Measurements from ENCODE around the gene SCNM1.
"Not testable (repeated sequence)": the region's sequence is repeated elsewhere in the genome, so short reads cannot be mapped to it uniquely, and the experiment has no call there.

SCNM1 gene

DNA sequence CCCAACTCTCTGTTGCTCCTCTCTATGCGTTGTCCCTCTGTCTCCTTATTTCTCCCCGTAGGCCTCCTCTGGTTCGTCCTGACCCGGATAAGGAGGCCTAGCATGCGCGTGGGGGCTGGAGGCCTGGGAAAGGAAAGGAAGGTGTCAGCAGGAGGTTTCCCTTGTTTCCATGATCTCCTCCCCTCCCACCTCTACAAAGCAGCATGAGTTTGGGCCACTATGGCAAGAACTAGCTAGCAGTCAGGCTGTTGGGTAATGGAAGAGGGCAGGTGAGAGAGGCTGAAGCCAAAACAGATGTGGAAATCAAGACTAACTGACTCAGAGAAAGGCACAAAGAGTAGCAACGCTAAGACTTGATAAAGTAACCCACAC, 18.8 kb upstream of the SCNM1 start:
- DNase-seq = no peak

DNA sequence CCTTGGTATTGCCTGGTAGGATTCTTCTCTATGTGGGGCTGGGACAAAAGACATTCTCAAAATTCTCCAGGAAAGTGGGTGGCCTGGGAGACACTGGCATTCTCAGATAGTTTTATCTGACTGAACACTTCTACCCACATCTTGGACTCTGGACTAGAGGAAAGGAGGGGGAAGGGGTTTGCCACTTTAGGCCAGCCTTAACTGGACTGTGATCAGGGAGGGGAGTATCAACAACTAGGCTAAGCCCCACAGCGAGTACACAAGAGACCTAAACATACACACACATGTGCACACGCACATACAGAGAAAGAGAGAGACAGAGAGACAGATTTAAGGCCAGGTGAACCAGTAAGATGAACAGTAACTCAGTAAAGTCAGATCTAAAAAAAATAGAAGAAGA, 18.3 kb upstream of the SCNM1 start:
- no peak for DNase-seq

DNA sequence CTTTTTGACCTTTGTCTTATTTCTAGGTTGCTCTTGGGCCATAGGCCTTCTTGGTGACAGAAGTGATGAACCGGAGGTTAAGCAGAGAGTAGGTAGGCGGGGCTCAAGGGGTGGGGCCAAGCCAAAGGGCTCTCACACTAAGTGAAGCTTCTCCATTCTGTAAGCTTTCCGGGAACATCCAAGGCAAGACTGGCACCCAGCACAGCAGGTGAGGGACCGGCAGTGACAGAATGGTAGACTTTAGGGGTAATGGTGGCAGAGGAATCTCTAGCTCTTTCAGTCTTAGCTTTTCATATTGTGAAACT, 9.5 kb upstream of the SCNM1 start, which contains the start of gene TNFAIP8L2:
TSS of gene TNFAIP8L2 (plus strand) at position 135 of the 305 bp plus-strand sequence. CDS start 2,049 bp downstream, outside the sequence.
- DNase-seq = no peak

DNA sequence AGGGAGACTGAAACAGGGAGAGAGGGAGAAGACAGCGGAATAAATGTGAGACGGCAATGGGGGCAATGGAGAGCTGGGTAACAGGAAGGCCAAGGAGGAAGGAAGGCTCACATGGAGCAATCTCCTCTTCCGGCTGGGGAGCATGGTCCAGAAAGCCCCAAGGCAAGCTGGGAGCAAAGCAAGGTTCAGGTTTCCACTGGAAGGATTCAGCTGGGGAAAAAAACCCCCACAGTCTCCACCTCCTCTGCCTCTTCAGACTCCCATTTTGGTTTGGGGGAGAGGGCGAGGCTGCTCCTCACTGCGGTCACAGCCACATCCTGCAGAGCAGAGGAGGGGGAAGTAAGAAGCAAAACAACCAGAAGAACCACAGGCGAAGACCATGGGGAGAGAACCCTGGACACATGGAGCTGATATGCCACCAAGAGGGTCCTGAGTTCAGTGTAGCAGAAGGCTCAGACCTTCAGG, 8.8 kb upstream of the SCNM1 start:
- DNase-seq = no peak

DNA sequence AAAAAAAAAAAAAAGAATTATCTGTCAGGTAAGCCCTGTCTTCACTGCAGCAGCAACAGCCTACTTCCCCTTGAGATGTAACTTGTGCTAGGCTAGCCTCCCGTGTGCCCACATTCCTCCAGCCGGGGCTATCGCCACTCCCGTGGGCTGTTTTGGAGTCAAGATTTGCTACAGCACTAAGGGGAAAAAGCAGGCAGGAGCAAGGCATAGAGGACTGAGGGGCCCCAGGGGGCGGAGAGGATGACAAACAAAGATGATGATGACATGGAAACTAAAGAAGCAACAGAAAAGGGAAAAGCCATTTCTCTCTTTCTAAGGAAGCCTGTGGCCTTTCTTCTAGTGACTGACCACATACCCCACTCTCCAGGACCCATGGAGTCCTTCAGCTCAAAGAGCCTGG, 7.6 kb upstream of the SCNM1 start:
- DNase-seq = no peak

DNA sequence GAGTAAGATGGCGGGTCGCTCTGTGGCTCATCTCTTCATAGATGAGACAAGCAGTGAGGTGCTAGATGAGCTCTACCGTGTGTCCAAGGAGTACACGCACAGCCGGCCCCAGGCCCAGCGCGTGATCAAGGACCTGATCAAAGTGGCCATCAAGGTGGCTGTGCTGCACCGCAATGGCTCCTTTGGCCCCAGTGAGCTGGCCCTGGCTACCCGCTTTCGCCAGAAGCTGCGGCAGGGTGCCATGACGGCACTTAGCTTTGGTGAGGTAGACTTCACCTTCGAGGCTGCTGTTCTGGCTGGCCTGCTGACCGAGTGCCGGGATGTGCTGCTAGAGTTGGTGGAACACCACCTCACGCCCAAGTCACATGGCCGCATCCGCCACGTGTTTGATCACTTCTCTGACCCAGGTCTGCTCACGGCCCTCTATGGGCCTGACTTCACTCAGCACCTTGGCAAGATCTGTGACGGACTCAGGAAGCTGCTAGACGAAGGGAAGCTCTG, 7.1 kb upstream of the SCNM1 start:
- DNase-seq = no peak

DNA sequence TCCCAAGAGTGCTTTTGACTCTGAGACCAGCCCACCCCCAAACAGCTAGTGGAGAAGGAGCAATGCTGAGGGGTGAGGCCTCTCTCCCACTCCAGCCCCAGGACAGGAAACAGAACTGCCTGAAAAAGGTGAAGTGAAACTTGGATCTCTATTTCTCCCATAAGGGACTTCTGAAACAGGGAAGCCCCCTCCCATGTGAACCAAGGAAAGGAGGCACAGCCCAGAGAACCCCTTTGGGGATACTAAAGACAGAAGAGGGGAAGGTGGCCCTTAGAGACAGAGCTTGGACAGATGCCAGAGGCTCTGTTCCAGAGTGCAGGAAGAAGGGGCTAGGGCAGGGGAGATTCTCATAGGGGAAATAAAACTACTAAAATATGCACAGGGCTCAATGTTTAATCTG, 6.6 kb upstream of the SCNM1 start:
- no peak for DNase-seq

DNA sequence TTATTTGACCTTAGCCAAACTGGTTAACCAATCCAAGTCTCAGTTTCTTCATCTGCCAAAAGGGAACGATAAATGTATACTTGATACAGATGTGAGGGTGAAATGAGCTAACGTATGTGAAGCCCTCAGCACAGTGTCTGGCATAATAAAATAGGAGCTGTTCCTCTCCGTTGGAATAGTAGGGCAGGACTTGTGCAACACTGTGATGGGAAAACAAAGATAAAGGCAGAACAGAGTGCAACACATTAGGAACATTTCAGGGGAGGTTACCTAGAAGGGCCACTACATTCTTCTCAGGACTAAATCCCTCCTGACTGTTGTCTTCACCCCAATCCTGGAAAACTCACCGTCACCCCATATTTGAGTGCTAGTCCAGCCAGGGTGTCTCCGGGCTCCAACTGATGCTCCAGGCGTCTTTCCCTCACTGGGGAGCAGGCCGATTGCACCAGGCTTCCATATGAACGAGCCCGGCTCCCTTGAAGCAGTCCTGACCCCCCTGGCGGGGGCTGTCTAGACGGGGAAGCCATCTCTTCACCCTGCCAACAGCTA, 1.1 kb upstream of the SCNM1 start:
- no peak for DNase-seq

DNA sequence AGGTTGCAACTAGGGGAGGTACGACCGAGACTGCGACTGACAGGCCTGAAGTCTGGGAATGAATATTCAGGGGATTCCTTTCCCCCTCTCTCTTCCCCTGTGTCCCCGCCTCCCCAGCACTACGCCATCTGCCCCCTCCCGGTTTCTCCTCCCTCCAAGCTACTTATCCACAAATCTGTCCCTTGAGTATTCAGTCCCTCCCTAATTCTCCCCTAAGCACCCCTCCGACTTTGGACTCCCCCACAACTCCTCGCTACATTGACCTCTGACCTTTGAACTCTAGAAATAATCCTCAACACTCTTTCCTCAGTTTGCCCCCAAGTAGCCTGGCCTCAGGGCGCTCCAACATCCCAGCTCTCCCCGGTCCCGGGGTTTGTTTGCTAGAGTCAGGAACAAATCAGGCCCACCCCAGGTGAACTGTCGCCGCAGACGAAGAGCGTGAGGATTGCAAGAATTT, 635 bp upstream of the SCNM1 start:
- DNase-seq = no peak

DNA sequence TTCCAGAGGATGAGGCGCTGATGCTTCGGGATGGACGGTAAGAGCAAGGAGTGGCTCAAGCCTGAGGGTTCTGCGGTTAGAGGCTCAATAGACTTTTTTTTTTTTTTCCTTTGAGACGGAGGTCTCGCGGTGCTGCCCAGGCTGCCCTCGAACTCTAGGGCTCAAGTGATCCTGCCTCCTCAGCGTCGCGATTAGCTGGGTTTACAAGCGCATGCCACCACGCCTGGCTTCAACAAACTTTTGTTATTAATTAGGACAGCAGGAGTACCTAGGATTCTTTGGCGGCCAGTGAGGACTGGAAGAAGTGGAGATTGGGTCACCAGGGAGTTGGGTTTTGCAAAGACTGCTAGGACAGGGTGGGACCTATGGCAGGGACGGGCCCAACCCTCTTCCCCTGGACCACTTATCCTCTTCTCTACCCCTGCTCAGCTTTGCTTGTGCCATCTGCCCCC, 587 bp downstream of the SCNM1 start:
- DNase-seq = no peak

DNA sequence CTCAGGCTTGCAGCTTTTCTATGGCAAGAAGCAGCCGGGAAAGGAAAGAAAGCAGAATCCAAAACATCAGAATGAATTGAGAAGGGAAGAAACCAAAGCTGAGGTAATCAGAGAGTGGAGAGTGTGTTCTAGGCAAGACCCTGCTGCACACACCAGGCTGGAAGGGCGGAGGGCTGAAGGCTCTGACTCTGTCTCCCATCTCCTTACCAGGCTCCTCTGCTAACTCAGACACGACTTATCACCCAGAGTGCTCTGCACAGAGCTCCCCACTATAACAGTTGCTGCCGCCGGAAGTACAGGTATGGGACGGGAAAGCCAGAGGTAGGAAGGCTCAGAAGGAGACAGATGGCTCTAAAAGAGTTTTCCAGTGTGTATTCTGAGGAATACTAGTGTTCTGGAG, 1.2 kb downstream of the SCNM1 start:
- DNase-seq = no peak

DNA sequence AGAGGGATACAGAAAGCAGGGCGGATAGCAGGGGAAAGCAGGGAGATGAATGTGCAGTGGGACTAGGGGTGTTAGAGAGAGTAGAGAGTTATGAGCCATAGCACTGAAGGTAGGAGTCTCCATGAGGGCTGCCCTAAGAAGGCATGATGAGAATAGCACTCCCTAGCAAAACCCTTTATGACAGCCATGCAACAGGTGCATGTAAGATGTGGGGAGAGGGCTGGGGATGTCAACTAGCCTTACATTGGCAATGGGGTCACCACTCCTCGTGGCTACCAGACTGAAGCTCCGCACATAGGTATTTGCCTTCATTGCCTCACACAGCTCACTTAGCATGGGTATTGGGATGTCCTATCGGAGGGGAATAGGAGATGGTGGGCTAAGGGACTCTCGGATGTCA, 5.2 kb downstream of the SCNM1 start:
- no peak for DNase-seq

DNA sequence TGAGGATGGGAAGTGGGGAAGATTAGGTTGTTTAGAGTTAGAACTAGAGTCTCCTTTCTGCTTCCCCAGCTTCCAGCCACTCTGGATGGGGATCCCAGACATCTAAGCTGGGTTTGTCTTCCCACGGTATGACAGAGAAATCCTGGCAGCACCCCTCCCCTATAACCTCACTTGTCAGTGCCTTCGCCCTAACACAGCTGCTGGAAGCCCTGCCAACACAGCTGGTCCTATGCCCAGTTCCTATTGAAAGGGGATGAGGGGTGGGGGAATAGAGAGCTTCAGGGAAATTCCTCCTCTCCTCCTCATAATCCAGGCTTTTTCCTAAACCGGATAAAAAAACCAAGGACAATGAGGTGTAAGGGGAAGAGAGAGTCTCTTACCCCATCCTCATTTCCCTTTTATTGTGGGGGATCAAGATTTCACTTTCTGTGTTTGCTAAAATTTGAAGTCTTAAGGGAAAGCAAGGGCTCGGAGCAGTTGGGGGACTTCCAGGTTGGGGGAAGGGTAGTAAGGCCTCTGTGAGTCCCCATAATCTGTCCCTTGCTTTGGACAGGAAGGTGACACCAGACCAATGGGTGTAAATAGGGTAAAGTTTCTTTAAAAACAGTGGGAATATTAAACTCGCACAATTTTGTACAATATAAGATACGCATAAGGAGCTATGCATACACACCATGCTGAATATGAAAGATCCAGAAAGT, 9.2 kb downstream of the SCNM1 start:
- DNase-seq = peak in 1 of 2 experiments; percentile 10

DNA sequence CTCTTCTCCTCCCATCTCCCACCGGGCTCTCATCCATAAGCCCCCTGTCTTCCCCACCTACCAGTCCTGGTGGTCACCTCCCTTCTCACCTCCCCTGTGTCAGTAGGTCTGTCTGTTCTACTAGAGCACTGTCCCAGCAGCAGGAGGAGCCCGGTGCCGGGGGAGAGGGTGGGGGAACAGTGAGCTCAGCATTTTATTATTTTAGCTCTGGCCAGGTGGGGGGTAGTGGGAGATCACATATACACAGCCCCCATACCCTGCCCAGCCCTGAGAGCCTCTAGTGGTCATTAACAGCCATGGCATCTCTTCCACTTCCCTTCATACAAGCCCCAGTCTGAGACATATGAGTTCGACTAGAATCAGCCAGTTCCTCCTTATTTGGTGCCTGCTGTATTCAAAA, 9.9 kb downstream of the SCNM1 start, which contains the start of gene TMOD4:
TSS of gene TMOD4 (minus strand) at position 119 of the 400 bp plus-strand sequence. CDS start 1,106 bp downstream, outside the sequence.
- DNase-seq = no peak

DNA sequence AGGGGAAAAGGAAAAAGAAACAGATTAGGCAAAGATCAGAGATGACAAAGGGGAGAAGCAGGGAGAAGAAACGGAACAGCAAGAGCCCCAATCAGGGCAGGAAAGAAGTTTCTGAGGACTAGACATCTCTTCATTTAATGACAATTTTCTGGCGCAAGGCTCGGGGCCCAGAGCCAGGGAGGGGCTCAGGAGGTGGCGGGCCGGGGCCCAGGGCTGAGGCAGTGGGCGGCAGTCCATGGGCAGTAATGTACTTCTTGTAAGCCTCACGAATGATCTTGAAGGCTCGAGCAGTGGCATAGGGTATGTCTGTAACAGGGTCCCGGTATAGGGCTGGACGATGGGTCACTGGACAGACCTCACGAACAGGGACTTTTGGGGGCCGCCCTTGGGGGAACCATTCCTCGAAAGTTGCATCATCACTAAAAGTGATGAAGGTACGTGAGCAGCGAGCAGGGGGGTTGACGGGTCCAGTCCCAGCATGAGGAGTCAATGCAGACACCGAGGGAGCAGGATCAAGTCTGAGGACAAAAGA, 10.6 kb downstream of the SCNM1 start:
- no peak for DNase-seq

DNA sequence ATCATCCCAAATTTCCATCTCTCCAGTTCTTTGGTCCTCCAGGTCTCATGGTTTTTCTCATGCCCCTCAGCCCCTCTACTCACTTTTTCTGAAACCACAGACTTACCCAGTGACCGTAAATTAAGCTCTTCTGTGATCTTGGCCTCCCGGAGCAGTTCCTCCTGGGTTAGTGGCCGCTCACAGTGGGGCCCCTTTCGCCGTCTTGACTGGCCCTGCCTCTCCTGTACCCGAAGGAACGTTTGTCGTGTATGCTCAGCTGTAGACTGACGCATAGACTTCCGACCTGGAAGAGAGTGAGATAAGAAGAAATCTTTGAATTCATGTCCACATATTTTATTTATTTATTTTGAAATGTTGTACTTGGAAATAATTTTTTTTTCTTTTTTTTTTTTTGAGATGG, 18.3 kb downstream of the SCNM1 start:
- DNase-seq = no peak

DNA sequence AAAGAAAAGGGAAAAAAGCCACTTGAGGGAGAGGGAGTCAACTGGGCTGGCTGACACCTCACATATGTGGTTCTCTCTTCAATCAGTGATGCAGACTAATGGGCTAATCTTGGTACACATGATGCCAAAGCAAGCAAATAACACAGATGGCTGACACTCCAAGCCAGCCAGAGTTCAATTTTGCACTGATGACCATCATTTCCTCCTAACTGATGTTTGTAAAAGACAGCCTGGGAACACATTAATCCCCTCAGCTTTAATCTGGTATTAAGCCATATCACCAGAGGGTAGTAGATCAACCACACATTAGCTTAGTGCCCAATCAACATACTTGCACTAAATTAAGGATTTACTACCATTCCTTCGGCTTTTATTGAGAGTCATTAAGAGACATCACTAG, 21.3 kb downstream of the SCNM1 start:
- peak in 1 of 2 experiments; percentile 29 for DNase-seq

DNA sequence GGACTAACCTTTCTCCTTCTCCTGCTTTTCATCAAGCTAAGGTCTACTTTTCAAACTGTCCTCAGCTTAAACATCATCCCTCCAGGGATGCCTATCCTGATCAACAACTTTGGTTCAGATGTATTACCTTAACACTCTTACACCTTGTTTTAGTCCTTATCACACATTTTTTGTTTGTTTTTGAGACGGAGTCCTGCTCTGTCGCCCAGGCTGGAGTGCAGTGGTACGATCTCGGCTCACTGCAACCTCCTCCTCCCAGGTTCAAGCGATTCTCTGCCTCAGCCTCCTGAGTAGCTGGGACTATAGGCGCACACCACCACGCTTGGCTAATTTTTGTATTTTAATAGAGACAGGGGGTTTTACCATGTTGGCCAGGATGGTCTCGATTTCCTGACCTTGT, 22.7 kb downstream of the SCNM1 start:
- not testable (repeated sequence) for DNase-seq

DNA sequence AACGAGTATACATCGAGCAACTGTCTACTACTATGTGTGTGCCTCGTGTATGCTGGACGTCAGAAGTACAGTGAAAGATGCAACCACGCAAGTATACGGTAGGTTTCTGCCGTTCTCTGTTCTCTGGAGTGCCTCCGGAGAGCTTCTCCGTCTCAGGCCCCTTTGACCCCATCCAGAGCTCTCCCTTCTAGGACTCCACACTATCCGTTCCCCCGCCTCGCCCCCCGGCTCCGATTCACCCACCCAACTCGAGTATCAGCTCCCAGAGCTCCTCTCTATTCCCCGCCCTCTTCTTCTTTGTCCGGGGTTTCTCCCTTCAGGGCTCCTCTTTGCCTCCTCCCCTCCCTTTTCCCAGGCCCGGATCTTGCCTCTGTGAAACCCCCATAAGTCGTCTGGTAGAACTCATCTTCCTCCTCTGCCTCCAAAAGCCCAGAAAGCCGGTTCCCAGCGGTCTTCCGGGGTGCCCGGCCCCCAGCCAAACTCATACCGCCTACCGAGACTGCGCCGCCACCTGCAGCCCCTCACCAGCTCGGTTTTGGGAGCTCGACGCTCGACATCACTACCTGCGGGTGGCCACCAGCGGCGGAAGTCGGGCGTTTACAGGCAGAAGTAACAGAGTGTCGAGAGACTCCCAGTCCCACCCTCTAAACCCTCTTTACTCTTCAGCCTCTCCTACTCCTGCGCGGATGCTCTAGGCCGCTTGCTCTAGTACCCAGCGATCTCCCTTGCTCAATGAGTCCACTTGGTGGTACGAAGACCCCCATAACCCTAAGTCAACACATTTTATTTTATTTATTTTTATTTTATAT, 23.9 kb downstream of the SCNM1 start, which contains the start of gene VPS72:
TSS of gene VPS72 (minus strand) at position 561 of the 809 bp plus-strand sequence. CDS start at position 485, 76 bp downstream.
- DNase-seq = peak; percentile 67 to 87

DNA sequence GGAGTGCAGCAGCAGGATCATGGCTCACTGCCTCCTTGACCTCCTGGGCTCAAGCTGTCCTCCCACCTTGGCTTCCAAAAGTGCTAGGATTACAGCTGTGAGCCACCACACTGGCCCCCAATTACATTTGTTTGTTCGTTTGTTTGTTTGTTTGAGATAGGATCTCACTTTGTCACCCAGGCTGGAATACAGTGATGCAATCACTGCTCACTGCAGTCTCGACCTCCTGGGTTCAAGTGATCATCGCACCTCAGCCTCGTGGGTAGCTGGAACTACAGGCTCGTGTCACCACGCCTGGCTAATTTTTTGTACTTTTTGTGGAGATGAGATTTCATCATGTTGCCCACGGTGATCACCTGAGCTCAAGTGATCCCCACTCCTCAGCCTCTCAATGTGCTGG, 26.1 kb downstream of the SCNM1 start:
- no peak for DNase-seq

DNA sequence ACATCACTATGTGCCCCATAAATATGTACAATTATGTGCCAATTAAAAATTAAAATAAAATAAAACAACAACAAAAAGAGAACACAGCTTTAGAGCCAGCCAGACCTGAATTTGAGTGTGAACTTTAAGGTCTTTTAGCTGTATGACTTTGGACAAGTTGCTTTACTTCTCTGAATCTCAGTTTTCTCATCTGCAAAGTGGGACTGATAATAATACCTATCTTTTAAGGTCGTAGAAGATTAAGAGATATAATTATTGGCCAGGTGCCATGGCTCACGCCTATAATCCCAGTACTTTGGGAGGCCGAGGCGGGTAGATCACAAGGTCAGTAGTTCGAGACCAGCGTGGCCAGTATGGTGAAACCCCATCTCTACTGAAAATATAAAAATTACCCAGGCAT, 27.4 kb downstream of the SCNM1 start:
- DNase-seq = no peak

DNA sequence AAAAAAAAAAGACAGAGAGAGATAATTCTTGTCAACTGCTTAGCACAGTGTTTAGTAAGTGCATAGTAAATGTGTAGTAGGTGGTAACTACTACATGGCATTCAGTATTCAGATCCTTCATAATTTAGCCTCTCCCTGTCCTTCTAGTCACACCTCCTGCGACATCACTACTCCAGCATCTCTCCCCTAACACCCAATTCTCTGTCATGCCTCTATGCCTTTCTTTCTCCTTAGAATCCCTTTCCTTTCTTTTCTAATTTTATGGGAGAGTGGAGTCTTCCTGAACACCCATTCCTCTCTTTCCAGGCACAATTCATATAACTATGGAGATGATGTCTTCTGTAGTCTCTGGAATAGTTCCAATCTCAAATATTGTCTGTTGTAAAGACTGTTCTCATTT, 27.9 kb downstream of the SCNM1 start:
- no peak for DNase-seq

DNA sequence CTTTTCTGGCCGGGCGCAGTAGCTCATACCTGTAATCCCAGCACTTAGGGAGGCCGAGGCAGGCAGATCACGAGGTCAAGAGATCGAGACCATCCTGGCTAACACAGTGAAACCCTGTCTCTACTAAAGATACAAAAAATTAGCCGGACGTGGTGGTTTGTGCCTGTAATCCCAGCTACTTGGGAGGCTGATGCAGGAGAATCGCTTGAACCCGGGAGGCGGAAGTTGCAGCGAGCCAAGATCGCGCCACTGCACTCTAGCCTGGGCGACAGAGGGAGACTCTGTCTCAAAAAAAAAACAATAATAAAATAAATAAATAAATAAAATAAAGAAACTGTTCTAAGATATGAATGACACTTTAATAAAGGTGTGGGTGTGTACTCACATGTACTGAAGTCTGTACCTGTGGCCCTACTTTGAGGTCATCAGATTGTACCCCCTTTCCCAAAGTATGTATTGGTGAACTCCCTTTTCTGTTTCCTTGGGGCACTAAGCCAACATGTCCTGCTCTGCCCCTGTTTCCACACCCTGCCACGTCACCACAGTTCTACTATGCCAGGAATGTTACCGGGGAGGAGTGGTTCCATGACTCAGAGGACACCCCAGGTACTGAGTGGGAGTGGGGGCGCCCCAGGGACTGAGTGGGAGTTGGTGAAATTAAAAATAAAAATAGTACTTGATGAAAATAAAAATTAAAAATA, 29.1 kb downstream of the SCNM1 start:
- peak in 1 of 2 experiments; percentile 22 for DNase-seq

Measured in NCI-H446 (cell line).